Measurements from ENCODE around the gene GPR135. TPM values are rescaled to one million over a fixed set of nuclear protein-coding genes. Genes with fewer than 3 reads are reported as not detected.

Gene GPR135
- total RNA-seq, 1 experiment from 2014 or later: 6.7 TPM

Other genes starting within 250 kb of the GPR135 start
- gene L3HYPDH, start 19.0 kb upstream of the GPR135 start, total RNA-seq (2014; rRNA removed): 108 and 117 TPM in 2 replicates
- gene JKAMP, start 19.1 kb upstream of the GPR135 start, total RNA-seq (2014; rRNA removed): 130 and 147 TPM in 2 replicates
- gene CCDC175, start 111.4 kb upstream of the GPR135 start, total RNA-seq (2014; rRNA removed): not detected in 2 replicates